GM18508 (cell line): ENCODE measurements around the gene TRHDE.
"Not testable (repeated sequence)": the region's sequence is repeated elsewhere in the genome, so short reads cannot be mapped to it uniquely, and the experiment has no call there.

Source experiments
- ATAC-seq: cut with Tn5 transposase; IDR thresholded peaks from one replicate; pipeline ENCODE4 v1.9.1; 2021; ENCODE audit warnings: moderate number of reproducible peaks; ENCODE audit not compliant: insufficient read depth, unreplicated experiment

The TRHDE gene

GRCh38 chr12:72574138-72574537 is 302.0 kb downstream of the TRHDE start:
- no peak for ATAC-seq

DNA sequence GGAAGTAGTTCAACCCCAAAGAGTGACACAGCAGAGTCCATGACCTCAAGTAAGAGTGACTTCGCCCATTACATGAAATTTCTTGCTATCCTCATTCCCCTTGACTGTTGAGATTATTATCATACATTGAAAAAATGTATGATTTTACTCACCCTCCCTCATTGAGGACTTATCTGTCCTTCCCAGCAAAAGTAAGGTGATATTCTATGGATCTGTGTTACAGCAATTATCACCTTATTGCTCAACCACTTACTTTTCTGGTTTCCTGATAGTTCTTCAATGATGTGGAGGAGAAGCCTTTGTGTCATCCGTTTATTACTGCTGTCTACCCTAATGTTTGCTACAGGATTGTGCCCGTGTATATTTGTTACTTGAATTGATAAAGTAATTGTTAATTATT is 306.2 kb downstream of the TRHDE start:
- no peak for ATAC-seq

DNA sequence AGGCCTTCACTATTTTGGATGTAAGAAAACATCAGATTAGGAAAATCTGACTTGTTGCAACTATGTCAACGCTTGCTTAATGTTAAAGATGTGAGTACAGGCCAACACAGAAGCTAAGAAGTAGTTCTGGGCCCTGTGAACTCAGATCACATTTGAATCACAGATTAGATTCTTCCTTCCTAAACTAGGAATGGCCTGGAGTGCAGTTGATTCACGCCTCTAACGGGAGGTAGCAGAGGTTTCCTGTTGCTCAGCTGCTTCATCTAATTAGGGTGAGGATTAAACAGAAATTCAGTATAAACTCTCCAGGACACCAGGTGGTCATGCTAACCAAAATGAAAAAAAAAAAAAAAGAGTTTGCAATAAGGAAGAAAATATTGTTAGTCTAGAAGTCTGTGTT is 314.3 kb downstream of the TRHDE start:
- no peak for ATAC-seq

- ATAC-seq, result no peak
Observed at GRCh38 chr12:72602581-72602980, 330.4 kb downstream of the TRHDE start.

GRCh38 chr12:72605975-72606374 is 333.8 kb downstream of the TRHDE start:
- no peak for ATAC-seq

GRCh38 chr12:72610342-72610741 is 338.2 kb downstream of the TRHDE start:
- ATAC-seq, result no peak

DNA sequence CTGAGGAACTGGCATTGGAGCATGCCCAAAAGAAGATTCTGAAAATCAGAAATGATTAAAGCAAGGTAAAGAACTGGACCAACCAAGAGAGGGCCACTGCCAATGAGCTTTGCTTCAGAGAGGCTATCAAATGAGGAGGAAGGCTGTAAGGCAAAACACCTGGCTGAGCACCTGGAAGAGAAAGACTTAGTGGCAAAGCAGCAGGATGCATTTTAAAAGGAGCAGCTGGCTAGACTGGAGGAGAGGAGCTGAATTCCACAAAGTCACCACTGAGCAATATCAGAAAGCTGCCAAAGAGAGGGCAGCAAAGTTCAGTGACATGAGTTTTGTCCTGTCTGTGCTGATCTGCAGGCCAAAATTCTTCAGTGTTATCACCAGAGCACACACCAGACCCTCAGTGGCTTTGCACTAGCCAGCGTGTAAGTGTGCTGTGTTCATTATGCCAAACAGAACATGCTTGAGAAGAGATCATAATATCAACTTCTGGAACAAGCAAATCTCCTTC is 338.7 kb downstream of the TRHDE start:
- ATAC-seq, result no peak

- no peak for ATAC-seq
Observed at GRCh38 chr12:72612171-72612570, 340.0 kb downstream of the TRHDE start.

DNA sequence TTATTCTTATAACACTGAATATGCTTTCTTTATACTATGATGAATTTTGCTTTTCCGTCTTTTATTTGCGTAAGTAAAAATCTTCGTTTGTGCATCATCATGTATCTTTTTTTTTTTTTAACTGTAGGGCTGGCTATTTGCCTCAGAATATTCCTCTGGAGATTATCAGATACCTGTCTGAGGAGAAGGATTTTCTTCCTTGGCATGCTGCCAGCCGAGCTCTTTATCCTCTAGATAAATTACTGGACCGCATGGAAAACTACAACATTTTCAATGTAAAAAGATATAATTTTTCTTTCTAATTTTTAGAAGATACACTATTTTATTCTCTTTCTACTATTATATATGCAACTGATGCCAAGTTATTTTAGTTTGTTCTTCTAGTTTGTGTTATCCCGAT is 346.6 kb downstream of the TRHDE start:
- ATAC-seq, result no peak

DNA sequence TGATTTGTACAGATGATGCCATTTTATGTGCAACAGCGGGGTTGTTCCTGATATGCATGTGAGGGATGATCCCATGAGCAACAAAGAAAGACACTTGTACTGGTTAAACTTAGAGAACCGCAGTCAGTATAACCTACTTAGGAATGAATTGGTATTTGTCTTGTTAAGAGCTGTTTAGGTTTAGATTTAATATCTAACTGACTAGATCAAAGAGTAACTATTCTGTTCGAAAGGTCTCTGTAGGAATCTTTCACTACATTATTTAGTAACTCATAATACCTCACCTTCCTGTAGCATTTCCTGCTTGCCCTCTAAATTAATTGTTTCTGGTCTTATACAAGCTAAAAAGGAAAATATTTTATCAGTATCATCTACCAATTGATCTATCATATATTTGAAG is 350.4 kb downstream of the TRHDE start:
- peak; percentile 71 for ATAC-seq

DNA sequence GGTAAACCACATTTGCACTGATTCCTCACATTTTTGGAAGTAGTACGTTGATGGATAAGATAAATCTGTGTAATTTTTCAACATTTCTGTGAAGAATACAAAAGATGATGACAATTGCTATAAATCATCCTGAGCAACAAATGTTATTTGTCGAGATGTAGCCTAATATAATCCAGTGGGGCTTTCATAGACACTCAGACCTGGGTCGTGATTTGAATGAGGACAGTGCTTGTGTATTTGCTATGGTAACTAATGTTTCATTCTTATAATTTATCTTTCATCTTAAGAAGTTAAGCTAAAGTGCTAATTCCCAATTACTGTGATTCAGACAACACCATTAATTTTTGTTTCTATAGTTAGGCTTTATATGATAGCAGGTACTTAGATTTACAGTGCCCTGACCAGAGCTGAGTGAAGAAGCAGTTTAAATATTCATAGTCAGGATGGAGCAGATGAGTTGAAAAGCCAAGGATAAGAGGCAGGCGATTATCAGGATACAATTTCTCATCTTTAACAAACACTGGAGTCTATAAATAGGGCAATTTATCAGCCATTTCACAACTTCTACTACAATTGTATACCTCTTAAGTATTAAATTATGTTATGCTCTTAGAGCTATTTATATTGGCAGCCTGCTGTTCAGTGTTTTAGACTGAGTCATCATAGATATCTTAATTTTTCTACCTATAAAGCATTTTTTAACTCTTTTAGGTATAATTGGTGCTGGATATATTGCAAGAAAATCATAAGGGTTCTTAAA is 359.9 kb downstream of the TRHDE start:
- no peak for ATAC-seq

DNA sequence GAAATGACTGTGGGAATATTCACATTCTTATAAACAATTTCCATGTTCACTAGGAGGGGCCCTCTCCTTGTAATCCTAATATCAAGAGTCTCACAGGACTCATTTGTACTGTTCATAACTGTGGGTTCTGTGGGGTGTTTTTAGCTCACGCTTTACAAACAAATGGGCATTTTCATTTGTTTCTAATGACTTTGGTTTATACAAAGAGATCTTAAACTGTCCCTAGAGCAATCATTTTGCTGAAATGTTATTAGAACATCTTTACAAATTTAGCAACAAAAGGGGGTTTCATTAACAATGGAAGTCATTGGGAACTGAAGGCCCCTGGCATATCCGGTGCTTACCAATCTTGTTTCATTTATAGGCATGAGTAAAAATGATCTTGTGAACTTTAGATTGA is 370.5 kb downstream of the TRHDE start:
- ATAC-seq, result no peak

DNA sequence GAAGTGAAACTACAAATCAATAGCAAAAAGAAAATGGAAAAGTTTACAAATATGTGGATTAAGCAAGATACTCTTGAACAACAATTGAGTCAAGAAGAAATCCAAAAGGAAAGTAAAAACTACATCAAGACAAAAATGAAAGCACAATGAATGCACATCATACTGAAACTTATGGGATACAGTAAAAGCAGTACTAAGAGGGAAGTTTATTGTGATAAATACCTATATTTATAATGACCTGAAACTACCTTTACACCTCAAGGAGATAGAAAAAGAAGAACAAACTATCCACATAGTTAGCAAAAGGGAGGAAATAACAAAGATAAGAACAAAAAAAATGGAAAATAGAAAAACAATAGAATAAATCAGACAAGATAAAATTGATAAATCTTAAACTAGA is 375.0 kb downstream of the TRHDE start:
- no peak for ATAC-seq

DNA sequence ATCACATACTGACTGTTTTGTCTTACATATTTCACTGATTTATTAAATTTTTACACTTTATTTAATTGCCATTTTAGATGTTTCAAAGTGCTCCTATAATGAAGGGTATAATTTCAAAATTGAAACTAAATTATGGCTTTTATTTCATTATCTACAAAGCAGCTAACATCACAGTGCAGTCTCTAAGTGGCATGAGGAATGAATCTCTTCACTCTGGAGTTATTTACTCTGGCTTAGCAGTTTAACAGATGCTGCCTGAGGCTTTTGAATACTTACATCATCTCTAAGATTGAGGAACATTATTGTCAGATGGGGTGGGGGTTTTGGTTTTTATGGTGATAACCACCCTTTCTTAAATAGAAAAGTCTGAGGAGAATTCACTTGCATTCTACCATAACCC is 386.4 kb downstream of the TRHDE start:
- no peak for ATAC-seq

GRCh38 chr12:72660174-72660573 is 388.0 kb downstream of the TRHDE start:
- not testable (repeated sequence) for ATAC-seq

GRCh38 chr12:72673853-72674252 is 401.7 kb downstream of the TRHDE start:
- ATAC-seq, result peak; percentile 83

DNA sequence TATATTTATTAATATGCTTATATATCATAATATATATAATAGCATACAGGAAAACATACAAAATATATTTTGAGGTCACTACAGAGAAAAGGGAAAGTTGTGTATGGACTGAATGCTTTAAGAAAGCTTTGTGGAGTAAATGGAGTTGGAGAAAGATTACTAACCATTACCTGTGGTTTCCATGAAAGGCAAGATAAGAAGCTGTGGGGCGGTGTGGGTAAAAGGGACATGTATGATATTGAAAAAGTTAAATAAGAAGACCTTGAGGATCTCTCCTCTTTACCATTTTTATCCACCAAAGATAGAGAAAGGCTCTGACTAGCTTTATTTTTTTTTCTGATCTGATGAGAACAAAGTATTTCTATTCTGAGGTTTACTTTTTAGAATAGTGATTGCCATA is 404.4 kb downstream of the TRHDE start:
- no peak for ATAC-seq

GRCh38 chr12:72677139-72677538 is 405.0 kb downstream of the TRHDE start:
- ATAC-seq, result no peak

DNA sequence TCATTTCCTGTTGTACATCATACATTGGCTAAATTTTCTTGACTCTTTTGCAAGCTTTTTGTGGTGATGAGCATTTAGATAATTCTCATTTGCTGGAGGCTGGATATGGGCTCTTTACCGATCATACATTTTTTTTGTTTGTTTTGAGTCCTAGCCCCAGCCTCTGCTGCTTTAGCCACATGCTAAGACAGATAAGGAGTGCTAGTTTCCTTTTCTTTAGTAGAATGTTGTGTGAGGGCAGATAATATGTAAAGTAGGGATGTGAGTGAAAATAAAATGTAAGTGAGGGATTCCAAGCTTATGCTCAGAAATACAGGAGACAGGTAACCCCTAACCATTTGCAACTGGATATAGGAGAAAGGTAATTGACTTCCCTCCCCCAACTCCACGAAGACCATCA is 405.7 kb downstream of the TRHDE start:
- ATAC-seq, result no peak

- ATAC-seq, result no peak
Observed at GRCh38 chr12:72679147-72679757, 407.1 kb downstream of the TRHDE start.

GRCh38 chr12:72681028-72681427 is 408.9 kb downstream of the TRHDE start:
- ATAC-seq, result no peak

DNA sequence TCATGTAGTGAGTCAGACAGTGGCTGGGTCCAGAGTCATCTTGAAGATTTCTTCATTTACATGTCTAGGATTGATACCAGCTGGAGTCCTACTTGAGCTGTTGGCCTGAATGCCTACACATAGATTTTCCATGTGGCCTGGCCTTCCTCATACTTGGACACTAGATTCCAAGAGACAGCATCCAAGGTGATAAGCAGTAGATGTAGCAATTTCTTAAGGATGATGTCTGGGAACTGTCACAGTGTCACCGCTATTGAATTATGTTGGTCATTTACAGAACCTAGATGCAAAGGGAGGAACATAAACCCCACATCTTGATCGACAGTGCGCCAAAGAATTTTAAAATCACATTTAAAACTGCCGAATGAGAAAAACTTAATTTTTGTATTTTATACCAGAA is 412.3 kb downstream of the TRHDE start:
- no peak for ATAC-seq
